GM08714 (cell line): ENCODE measurements around the gene SMIM11.

Source experiments
- H3K4me3 ChIP-seq: fragments of 200-500 bp; sonication (Bioruptor generic); 2 replicates; pipeline ENCODE4 v1.5.1; 2014; ENCODE audit warnings: mild to moderate bottlenecking, low read length, inconsistent platforms
- ZNF274 ChIP-seq: IDR thresholded peaks from 2 replicates; pipeline ENCODE4 v1.6.1; 2012; ENCODE audit warnings: mild to moderate bottlenecking, low read depth, low read length

Gene SMIM11

DNA sequence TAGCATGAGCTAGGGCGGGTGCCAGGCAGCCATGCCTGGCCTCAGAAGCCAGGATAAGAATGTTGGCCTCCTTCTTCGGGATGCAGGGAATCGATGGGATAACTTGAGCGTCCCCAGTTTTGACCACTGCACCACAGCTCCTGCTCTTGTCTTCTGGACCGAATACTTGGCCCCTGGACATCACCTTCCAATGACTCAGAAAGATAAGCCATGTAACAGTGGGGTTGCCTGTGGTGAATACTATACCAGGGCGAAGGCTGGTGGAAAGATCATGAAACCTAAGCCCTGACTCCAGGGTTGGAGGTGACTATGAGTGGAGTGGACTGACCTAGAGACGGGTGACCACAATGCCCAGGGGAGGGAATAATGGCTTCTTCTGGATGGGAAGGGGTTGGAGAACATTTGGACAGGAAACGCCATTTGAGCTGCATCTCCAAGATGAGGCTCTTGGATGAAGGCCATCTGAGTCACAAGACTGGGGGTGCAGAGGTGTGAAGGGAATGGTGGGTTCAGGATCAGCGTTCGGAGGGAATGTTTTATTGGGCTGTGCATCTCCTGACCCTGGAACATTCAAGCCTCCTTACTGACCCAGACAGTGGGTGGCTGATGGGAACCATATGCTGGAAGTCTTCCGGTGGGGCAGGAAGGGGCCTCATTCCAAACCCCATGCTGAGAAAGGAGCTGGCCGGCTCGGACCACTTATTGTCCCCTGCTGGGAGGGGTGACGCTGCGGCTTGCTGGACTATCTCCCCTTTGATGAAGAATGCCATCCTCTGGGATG lies 30.0 kb upstream of the SMIM11 start:
- TF ChIP-seq ZNF274: no peak

DNA sequence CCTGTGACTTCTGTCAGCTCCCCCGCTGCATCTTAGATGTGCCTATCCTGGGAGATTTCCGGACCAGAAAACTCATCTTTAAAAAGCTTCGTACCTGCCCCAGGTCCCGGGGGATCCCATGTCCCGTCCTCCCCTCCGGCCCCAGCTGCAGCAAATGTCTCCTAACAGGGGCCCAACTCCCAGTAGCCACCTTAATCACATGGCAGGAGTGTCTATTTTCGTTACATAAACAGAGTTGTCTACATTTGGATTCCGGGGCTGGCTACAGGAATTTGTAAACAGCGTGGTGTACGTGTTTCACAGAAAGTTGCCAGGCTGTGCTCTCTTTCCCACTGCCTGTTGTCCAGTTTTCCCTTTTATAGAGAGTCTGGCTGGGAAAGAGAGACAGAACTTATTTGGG lies 29.4 kb upstream of the SMIM11 start:
- H3K4me3 ChIP-seq: no peak overlapping the region
- no peak for TF ChIP-seq ZNF274

More for the DNA sequence above, 30.0 kb upstream of the SMIM11 start:
- H3K4me3 ChIP-seq: no peak overlapping the region

- TF ChIP-seq ZNF274: no peak
- no peak overlapping the region for H3K4me3 ChIP-seq
Observed at GRCh38 chr21:34348890-34349519, 26.3 kb upstream of the SMIM11 start.

DNA sequence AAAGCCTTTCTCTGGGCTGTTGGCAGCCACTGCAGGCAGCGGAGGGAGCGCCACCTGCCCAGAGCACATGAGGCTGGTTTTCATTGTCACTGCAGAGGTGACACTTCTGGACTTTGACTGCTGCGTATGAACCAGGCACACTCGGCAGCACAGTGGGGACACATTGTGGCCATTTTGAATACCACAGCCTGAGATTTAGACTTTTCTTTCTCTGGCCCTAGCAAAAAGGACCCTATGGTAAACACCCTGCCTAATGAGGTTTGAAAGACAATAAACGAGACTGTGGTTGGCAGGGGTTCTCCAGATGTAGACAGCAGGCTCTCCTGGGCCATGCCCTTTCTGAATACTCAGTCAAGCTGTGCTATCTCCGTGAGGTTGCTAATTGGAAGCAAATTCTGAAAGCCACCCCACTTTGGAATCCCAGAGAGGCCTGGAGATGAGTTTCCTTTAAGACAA lies 23.5 kb upstream of the SMIM11 start:
- no peak for TF ChIP-seq ZNF274
- no peak overlapping the region for H3K4me3 ChIP-seq

DNA sequence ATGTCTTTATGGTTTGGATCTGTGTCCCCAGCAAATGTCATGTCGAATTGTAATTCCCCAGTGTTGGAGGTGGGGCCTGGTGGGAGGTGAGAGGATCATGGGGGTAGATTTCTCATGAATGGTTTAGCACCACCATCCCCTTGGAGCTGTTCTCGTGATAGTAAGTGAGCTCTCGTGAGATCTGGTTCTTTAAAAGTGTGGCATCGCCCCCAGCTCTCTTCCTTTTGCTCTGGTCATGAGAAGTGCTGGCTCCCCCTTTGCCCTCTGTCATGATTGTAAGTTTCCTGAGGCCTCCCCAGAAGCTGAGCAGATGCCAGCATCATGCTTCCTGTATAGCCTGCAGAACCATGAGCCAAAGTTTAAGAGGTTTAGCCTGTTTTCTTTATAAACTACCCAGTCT lies 22.8 kb upstream of the SMIM11 start:
- TF ChIP-seq ZNF274: no peak
- H3K4me3 ChIP-seq: no peak overlapping the region

GRCh38 chr21:34353182-34353581 lies 22.1 kb upstream of the SMIM11 start:
- H3K4me3 ChIP-seq: no peak overlapping the region
- no peak for TF ChIP-seq ZNF274

DNA sequence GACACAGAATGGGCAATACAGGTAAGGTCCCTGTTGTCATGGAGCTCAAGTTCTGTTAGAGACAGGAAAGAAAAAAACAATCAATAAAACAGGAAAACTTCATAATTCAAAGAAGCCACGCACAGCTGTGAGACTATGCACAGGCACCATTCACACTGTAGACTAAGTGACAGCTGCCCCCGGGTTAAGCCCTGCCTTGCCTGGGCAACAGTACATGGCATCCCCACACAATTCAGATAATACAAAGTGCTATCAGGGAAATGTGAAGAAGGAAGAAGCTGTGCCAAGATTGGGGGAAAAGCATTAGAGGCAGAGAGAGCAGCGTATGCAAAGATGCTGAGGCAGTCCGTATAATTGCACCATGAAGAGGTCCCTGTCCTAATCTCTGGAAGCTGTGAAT lies 20.5 kb upstream of the SMIM11 start:
- TF ChIP-seq ZNF274: no peak
- no peak overlapping the region for H3K4me3 ChIP-seq

GRCh38 chr21:34355570-34355969 lies 19.7 kb upstream of the SMIM11 start:
- no peak overlapping the region for H3K4me3 ChIP-seq
- no peak for TF ChIP-seq ZNF274

DNA sequence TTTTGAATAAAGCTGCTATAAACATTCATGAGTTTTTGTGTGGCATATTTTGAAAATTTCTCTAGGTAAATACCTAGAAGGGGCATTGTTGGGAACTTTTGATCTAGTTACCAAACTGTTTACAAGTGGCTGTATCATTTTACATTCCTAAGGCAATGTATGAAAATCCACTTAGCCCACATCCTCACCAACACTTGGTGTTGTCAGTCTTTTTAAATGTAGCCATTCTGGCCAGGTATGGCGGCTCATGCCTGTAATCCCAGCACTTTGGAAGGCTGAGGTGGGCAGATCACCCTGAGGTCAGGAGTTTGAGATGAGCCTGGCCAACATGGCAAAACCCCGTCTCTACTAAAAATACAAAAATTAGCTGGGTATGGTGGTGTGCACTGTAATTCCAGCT lies 17.4 kb upstream of the SMIM11 start:
- no peak overlapping the region for H3K4me3 ChIP-seq
- no peak for TF ChIP-seq ZNF274

GRCh38 chr21:34358866-34359265 lies 16.4 kb upstream of the SMIM11 start:
- no peak for TF ChIP-seq ZNF274

GRCh38 chr21:34360488-34361241 lies 14.6 kb upstream of the SMIM11 start:
- TF ChIP-seq ZNF274: no peak
- H3K4me3 ChIP-seq: no peak overlapping the region

More at GRCh38 chr21:34358866-34359265, 16.4 kb upstream of the SMIM11 start:
- H3K4me3 ChIP-seq: no peak overlapping the region

GRCh38 chr21:34362136-34362444 lies 13.2 kb upstream of the SMIM11 start:
- H3K4me3 ChIP-seq: no peak overlapping the region
- no peak for TF ChIP-seq ZNF274

- no peak for TF ChIP-seq ZNF274
- H3K4me3 ChIP-seq: no peak overlapping the region
Observed at GRCh38 chr21:34362670-34363069, 12.6 kb upstream of the SMIM11 start.

DNA sequence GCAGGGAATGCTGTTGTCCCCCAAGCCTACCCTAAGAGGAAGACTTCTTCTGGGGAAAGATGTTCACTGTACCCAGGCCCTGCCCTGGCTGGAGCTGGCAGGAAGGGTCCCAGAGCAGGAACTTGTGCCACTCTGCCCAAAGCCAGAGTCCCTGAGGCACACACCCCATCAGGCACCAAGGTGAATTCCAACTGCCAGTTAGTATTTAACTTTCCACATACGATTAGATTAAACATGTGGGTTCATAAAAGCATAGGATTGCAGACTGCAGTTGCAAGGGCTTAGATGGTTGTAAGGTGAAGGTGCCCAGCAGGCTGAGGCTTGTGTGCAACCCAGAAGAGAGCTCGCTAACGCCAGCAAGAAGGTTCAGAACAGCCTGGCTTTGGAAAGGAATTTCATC lies 11.6 kb upstream of the SMIM11 start, which contains the start of gene KCNE2:
TSS of gene KCNE2 (plus strand) at position 274 of the 400 bp plus-strand sequence. CDS start 6,473 bp downstream, outside the sequence.
- no peak within 1 kb of the TSS for H3K4me3 ChIP-seq
- TF ChIP-seq ZNF274: no peak

DNA sequence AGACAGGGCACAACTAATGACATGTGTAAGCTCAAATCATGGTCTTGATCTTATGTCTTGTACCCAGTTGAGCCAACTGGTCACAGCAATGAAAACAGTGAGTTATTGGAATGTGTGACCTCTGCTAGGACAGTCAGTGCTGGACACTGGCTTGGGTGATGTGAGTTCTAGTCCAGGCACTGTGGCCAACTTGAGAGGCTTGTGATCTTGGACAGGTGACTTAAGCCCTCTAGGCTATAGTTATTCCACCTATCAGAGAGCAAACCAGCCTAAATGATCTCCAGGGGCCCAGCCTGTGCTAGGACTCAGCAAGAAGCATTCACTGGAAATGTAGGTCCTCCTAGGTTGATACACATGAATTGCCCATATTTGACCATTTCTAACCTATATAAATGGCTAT lies 10.4 kb upstream of the SMIM11 start:
- H3K4me3 ChIP-seq: no peak overlapping the region
- TF ChIP-seq ZNF274: no peak
